Liver (tissue), 3 donors: Measurements from ENCODE around the gene ABCC10.

Experiments
- JUND ChIP-seq, 2 donors: IDR thresholded peaks; 2 replicates each; pipeline ENCODE4 v1.6.1; 2016; ENCODE audit warnings: antibody characterized with exemption in 2 of 2
- NR2F2 ChIP-seq: IDR thresholded peaks from 2 replicates; pipeline ENCODE4 v1.6.1; 2016; ENCODE audit warnings: antibody characterized with exemption
- YY1 ChIP-seq: IDR thresholded peaks from 2 replicates; pipeline ENCODE4 v1.6.1; 2016; ENCODE audit warnings: antibody characterized with exemption, mild to moderate bottlenecking
- TF ChIP-seq, protein P1 (sequence below): fragments of 150-350 bp; IDR thresholded peaks from 2 replicates; pipeline ENCODE4 v1.5.1; 2017; ENCODE audit warnings: improper control_type of control experiment, low read depth, low read length; ENCODE audit not compliant: missing input control
- TF ChIP-seq, protein P2 (sequence below): IDR thresholded peaks from 2 replicates; pipeline ENCODE4 v1.6.1; 2016; ENCODE audit warnings: antibody characterized with exemption
- donor health status: healthy.
- donor health status: healthy.

DNA sequence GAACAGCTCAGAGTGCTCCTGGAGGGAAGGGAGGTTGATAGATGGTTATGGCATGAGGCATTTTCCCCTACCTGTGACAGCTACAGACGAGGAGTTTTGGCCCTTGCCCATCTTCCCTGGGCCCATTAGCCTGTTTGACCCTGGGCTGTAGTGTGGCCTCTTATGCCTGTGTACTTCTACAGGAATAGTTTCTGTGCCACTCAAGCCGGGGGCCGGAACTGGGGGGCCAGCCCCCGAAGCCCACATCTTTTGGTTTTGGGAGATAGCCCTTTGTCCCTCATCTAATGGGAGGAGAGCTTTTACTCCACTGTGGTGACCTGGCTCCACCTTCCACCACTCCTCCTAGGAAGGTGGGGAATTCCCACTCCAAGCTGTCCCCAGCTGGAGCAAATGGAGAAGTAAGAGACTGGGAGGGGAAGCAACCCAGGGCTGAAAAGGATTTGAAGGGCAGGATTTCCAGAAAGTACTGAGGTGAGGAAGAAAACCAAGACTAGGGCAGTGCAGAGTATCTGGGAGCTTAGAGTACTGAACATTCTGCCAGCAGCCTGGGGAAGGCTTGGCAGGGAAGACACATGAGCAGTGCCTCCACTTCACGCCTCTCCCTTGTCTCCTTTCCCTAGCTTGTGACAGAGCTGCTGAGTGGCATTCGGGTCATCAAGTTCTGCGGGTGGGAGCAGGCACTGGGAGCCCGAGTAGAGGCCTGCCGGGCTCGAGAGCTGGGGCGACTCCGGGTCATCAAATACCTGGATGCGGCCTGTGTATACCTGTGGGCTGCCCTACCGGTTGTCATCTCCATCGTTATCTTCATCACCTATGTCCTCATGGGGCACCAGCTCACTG, 6.9 kb downstream of the ABCC10 start:
- TF ChIP-seq, protein P1, sequence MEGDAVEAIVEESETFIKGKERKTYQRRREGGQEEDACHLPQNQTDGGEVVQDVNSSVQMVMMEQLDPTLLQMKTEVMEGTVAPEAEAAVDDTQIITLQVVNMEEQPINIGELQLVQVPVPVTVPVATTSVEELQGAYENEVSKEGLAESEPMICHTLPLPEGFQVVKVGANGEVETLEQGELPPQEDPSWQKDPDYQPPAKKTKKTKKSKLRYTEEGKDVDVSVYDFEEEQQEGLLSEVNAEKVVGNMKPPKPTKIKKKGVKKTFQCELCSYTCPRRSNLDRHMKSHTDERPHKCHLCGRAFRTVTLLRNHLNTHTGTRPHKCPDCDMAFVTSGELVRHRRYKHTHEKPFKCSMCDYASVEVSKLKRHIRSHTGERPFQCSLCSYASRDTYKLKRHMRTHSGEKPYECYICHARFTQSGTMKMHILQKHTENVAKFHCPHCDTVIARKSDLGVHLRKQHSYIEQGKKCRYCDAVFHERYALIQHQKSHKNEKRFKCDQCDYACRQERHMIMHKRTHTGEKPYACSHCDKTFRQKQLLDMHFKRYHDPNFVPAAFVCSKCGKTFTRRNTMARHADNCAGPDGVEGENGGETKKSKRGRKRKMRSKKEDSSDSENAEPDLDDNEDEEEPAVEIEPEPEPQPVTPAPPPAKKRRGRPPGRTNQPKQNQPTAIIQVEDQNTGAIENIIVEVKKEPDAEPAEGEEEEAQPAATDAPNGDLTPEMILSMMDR: no peak
- TF ChIP-seq, protein P2, sequence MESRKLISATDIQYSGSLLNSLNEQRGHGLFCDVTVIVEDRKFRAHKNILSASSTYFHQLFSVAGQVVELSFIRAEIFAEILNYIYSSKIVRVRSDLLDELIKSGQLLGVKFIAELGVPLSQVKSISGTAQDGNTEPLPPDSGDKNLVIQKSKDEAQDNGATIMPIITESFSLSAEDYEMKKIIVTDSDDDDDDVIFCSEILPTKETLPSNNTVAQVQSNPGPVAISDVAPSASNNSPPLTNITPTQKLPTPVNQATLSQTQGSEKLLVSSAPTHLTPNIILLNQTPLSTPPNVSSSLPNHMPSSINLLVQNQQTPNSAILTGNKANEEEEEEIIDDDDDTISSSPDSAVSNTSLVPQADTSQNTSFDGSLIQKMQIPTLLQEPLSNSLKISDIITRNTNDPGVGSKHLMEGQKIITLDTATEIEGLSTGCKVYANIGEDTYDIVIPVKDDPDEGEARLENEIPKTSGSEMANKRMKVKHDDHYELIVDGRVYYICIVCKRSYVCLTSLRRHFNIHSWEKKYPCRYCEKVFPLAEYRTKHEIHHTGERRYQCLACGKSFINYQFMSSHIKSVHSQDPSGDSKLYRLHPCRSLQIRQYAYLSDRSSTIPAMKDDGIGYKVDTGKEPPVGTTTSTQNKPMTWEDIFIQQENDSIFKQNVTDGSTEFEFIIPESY: no peak
- TF ChIP-seq YY1: no peak
- no peak for TF ChIP-seq NR2F2
- no peak for TF ChIP-seq JUND (IDR thresholded peaks at IDR 0.05)
